K562 (cell line): Measurements from ENCODE around the gene CD52. TPM values are rescaled to one million over a fixed set of nuclear protein-coding genes. Genes with fewer than 3 reads are reported as not detected.

Experiments used
- KLF6 ChIP-seq: fragments of 250-450 bp; sonication (Bioruptor Pico); IDR thresholded peaks from 2 replicates; pipeline ENCODE4 v1.4.0; 2020; ENCODE audit warnings: mild to moderate bottlenecking, moderate library complexity, borderline replicate concordance
- MAFK ChIP-seq: IDR thresholded peaks from 2 replicates; pipeline ENCODE4 v1.6.1; 2011; ENCODE audit warnings: low read length, improper control_type of control experiment
- MCM2 ChIP-seq: fragments of 450-650 bp; IDR thresholded peaks from 2 replicates; pipeline ENCODE4 v1.6.1; 2017; ENCODE audit warnings: low read depth, mild to moderate bottlenecking
- POLR3A ChIP-seq: IDR thresholded peaks from 2 replicates; pipeline ENCODE4 v1.6.1; 2011; ENCODE audit warnings: borderline replicate concordance, mild to moderate bottlenecking, moderate library complexity; ENCODE audit not compliant: insufficient read length, insufficient read depth; ENCODE audit errors: extremely low read depth
- RB1 ChIP-seq: fragments of 450-650 bp; IDR thresholded peaks from 2 replicates; pipeline ENCODE4 v1.6.1; 2017; ENCODE audit warnings: low read depth, mild to moderate bottlenecking
- SMARCE1 ChIP-seq: fragments of 450-650 bp; IDR thresholded peaks from 2 replicates; pipeline ENCODE4 v1.7.1; 2016; ENCODE audit warnings: mild to moderate bottlenecking
- SOX6 ChIP-seq: fragments of 450-650 bp; IDR thresholded peaks from 2 replicates; pipeline ENCODE4 v1.6.1; 2014; ENCODE audit warnings: mild to moderate bottlenecking
- SRSF1 ChIP-seq: fragments of 200-400 bp; formaldehyde crosslinking; IDR thresholded peaks from 2 replicates; pipeline ENCODE4 v1.6.1; 2017; ENCODE audit warnings: mild to moderate bottlenecking, low read depth, low read length, moderate library complexity
- TAF1 ChIP-seq: IDR thresholded peaks from 2 replicates; pipeline ENCODE4 v1.6.1; 2011; ENCODE audit warnings: mild to moderate bottlenecking, low read length, moderate library complexity; ENCODE audit not compliant: insufficient read depth, control insufficient read depth, severe bottlenecking; ENCODE audit errors: extremely low read depth
- TEAD4 ChIP-seq, 2 experiments: sonication (generic) in 1 of 2; formaldehyde crosslinking in 1 of 2; IDR thresholded peaks; 2 replicates each; pipeline versions ENCODE4 v1.6.1 to v1.8.0; 2012 to 2022; ENCODE audit warnings: borderline replicate concordance in 1 of 2, inconsistent platforms in 1 of 2, low read length in 1 of 2, mild to moderate bottlenecking in 1 of 2, missing genetic modification reagents in 1 of 2
- ZNF57 ChIP-seq: fragments of 450-650 bp; formaldehyde crosslinking; IDR thresholded peaks from 2 replicates; pipeline ENCODE4 v1.4.0; 2020; ENCODE audit warnings: mild to moderate bottlenecking, moderate library complexity
- polyA plus RNA-seq, 8 experiments: library from polyadenylated mRNA; depleted of rRNA in 4 of 8; stranded (reverse) in 5 of 8; unstranded in 3 of 8; fragments of >200 nt; fragmentation: Nextera tagmentation in 2 of 8; fragmentation: Illumina TruSeq in 1 of 8; extraction: Ambion mirVana in 2 of 8; extraction: Trizol in 1 of 8; gene quantifications; 2 replicates each; pipeline versions ENCODE4 v1.2.1 to v1.2.3, GENCODE V29; 2011 to 2014; ENCODE audit warnings: inconsistent platforms in 1 of 8, missing spikeins in 1 of 8
- total RNA-seq, 7 experiments: library from RNA; depleted of rRNA in 6 of 7; stranded (reverse); fragments of >200 nt in 6 of 7; fragmentation: Illumina TruSeq in 2 of 7; extraction: Trizol in 2 of 7; gene quantifications; 2 replicates each; pipeline versions ENCODE4 v1.2.1 to v1.2.3, GENCODE V29; 2011 to 2021; ENCODE audit warnings: low replicate concordance in 1 of 7
- TF ChIP-seq, protein P1 (sequence below), 3 experiments: IDR thresholded peaks in 2 of 3; conservative IDR thresholded peaks in 1 of 3; 2 replicates each; pipeline ENCODE4 v1.5.1; 2011 to 2012; ENCODE audit warnings: low read length in 3 of 3, mild to moderate bottlenecking in 3 of 3, control low read depth in 2 of 3, improper control_type of control experiment in 1 of 3, inconsistent platforms in 1 of 3, low read depth in 1 of 3, mixed read lengths in 1 of 3, moderate library complexity in 1 of 3; ENCODE audit not compliant: insufficient read depth in 2 of 3
- TF ChIP-seq, protein P2 (sequence below): fragments of 250-450 bp; sonication (Bioruptor Pico); IDR thresholded peaks from 2 replicates; pipeline ENCODE4 v1.5.0; 2021; ENCODE audit warnings: mild to moderate bottlenecking, moderate library complexity
- TF ChIP-seq, protein P3 (sequence below): sonication (generic); formaldehyde crosslinking; IDR thresholded peaks from 2 replicates; pipeline ENCODE4 v1.8.0; 2022; ENCODE audit warnings: mild to moderate bottlenecking, missing genetic modification reagents
- TF ChIP-seq, protein P4 (sequence below): fragments of 450-650 bp; IDR thresholded peaks from 2 replicates; pipeline ENCODE4 v1.6.1; 2018; ENCODE audit warnings: mild to moderate bottlenecking, low read depth; ENCODE audit not compliant: partially characterized antibody
- TF ChIP-seq, protein P5 (sequence below): sonication (generic); formaldehyde crosslinking; IDR thresholded peaks from 2 replicates; pipeline ENCODE4 v1.9.0; 2022; ENCODE audit warnings: mild to moderate bottlenecking, missing genetic modification reagents

The CD52 gene
- total and polyA plus RNA-seq, 9 of the 15 experiments (the other 6 are each of a cell fraction or from before 2014, with no cell fraction given), result 34.9 to 488 (median 173) TPM

DNA sequence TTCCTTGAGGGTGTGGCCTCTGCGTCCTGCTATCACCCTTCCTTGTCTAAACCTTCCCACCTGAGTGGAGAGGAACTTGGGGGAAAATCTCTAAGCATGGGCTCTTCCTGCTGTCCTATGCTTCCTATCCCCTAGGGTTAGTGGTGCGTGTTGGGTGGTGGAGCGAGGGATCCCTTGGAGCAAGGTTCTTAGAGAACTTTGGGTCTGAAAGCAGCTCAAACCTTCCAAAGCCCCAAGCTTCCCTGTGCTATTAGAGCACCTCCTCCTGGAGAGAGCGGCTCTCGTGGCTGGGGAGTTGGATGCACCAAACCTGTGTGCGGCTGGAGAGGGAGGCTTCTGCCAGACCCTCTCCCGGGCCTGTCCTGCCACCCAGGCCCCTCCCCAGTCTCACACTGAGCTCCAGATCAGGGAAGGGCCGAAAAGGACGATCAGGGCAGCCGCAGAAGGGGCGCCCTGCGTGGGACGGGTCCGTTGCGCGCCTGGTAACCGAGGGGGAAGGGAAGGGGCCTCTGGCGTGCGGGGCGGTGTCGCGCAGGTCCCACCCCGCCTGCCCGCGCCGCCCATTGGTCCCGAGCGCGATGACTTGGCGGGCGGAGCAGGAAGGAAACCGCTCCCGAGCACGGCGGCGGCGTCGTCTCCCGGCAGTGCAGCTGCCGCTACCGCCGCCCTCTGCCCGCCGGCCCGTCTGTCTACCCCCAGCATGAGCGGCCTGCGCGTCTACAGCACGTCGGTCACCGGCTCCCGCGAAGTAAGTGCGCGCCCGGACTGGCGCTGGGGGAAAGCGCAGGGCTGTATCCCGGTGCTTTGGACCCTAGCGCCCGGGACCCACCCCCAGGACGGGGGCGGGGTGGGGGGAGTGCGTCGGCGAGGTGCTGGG is 38.1 kb upstream of the CD52 start, which contains the start of gene SH3BGRL3 (continued):
- TF ChIP-seq, protein P1, sequence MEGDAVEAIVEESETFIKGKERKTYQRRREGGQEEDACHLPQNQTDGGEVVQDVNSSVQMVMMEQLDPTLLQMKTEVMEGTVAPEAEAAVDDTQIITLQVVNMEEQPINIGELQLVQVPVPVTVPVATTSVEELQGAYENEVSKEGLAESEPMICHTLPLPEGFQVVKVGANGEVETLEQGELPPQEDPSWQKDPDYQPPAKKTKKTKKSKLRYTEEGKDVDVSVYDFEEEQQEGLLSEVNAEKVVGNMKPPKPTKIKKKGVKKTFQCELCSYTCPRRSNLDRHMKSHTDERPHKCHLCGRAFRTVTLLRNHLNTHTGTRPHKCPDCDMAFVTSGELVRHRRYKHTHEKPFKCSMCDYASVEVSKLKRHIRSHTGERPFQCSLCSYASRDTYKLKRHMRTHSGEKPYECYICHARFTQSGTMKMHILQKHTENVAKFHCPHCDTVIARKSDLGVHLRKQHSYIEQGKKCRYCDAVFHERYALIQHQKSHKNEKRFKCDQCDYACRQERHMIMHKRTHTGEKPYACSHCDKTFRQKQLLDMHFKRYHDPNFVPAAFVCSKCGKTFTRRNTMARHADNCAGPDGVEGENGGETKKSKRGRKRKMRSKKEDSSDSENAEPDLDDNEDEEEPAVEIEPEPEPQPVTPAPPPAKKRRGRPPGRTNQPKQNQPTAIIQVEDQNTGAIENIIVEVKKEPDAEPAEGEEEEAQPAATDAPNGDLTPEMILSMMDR (IDR thresholded peaks at IDR 0.05 in 2 of 3, conservative IDR thresholded peaks at IDR 0.05 in 1 of 3; ENCODE audit: insufficient read depth in 2 of 3, low read depth in 1 of 3, low read length in 3 of 3), result peak; percentile 66 to 83 (median 69)
- no peak for TF ChIP-seq SRSF1
- TF ChIP-seq SOX6, result no peak; the same call in 1 of the 2 replicates
- TF ChIP-seq MAFK, result no peak
- 0 out of 2 replicates have a peak, but pooled peaks have one; percentile 12 for TF ChIP-seq ZNF57 (CRISPR knock-in tag)
- TF ChIP-seq TEAD4 (IDR thresholded peaks at IDR 0.05; ENCODE audit: low read length), result no peak
- TF ChIP-seq TEAD4 (CRISPR knock-in tag; IDR thresholded peaks at IDR 0.05; ENCODE audit: borderline replicate concordance), result no peak
- TF ChIP-seq, protein P2, sequence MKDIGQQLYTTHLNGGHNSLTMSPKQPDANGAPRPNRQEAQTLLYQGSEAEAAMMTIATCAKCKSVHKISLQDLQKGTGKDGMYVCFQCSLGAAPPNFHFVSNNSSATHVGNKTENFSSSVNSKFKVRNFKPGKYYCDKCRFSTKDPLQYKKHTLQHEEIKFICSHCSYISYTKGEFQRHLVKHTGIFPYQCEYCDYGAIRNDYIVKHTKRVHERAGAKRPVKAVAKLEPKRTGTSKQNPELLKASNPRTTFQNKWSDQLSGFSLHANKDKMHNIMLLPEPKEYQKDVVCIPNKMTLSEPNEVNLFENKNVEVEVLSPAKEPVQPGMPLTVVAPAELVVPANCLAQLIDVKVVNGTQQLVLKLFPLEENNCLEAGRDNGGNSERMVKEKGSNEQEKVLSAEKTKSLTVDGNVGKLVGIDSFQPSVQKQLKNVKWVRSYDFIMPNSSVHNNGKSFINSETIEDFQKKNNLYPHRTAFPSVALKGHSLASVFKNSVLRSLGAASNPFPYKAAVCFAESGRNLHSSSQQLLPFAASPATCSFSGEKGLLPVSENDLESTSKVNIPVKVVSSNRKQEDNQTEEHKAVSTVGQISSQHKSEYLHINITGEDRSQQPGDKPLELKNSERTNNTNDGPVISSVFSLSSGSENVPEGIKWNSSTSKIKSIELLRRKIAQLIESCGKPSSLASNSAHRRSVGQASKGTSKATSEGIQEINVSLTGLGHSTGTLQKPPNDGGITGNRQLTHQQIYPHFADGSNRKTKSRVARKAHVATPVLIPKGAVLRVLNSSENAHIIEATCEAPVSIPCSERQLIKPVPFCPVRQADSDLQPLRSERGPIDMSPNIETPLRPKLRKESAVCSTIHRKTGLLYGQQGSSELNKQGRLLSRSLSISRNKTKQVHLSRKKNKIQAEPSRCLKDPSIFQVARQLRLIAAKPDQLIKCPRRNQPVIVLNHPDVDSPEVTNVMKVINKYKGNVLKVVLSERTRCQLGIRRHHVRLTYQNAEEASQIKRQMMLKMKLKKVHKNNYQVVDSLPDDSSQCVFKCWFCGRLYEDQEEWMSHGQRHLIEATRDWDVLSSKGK (CRISPR knock-in tag), result no peak
- TF ChIP-seq RB1, result peak; percentile 79; the same call in 1 of the 2 replicates
- TF ChIP-seq, protein P3, sequence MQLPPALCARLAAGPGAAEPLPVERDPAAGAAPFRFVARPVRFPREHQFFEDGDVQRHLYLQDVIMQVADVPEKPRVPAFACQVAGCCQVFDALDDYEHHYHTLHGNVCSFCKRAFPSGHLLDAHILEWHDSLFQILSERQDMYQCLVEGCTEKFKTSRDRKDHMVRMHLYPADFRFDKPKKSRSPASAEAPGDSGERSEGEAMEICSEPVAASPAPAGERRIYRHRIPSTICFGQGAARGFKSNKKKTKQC (CRISPR knock-in tag), result peak; percentile 65; the same call in 1 of the 2 replicates
- TF ChIP-seq SMARCE1, result no peak; the same call in 1 of the 2 replicates
- TF ChIP-seq, protein P4, sequence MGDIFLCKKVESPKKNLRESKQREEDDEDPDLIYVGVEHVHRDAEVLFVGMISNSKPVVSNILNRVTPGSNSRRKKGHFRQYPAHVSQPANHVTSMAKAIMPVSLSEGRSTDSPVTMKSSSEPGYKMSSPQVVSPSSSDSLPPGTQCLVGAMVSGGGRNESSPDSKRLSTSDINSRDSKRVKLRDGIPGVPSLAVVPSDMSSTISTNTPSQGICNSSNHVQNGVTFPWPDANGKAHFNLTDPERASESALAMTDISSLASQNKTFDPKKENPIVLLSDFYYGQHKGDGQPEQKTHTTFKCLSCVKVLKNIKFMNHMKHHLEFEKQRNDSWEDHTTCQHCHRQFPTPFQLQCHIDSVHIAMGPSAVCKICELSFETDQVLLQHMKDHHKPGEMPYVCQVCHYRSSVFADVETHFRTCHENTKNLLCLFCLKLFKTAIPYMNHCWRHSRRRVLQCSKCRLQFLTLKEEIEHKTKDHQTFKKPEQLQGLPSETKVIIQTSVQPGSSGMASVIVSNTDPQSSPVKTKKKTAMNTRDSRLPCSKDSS, result no peak
- no peak for TF ChIP-seq MCM2
- peak; percentile 78 for TF ChIP-seq TAF1
- no peak for TF ChIP-seq KLF6 (CRISPR knock-in tag)
- no peak for TF ChIP-seq POLR3A
- TF ChIP-seq, protein P5, sequence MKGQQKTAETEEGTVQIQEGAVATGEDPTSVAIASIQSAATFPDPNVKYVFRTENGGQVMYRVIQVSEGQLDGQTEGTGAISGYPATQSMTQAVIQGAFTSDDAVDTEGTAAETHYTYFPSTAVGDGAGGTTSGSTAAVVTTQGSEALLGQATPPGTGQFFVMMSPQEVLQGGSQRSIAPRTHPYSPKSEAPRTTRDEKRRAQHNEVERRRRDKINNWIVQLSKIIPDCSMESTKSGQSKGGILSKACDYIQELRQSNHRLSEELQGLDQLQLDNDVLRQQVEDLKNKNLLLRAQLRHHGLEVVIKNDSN (CRISPR knock-in tag), result 0 out of 2 replicates have a peak, but pooled peaks have one; percentile 40
